Stimulated activated CD4-positive, alpha-beta T cell treated with anti-CD3 and anti-CD28 coated beads, Interleukin-4, amount 100 ng/mL, for 48 hours (primary cell): ENCODE results near the gene FBXW10.
A peak's percentile ranks its signal among the peaks of the same experiment; 100 is the strongest.
"Not testable (repeated sequence)": the region's sequence is repeated elsewhere in the genome, so short reads cannot be mapped to it uniquely, and the experiment has no call there.

Source experiments
- DNase-seq, 2 donors: peaks; one replicate each; pipeline ENCODE4 v3.0.0-alpha.2; 2020; ENCODE audit warnings: low read depth in 2 of 2

FBXW10 gene

GRCh38 chr17:18753829-18754409, 10.1 kb downstream of the FBXW10 start:
- DNase-seq, result not testable (repeated sequence)

GRCh38 chr17:18755969-18756368, 12.1 kb downstream of the FBXW10 start:
- not testable (repeated sequence) for DNase-seq

GRCh38 chr17:18757368-18758044, 13.7 kb downstream of the FBXW10 start:
- not testable (repeated sequence) for DNase-seq

- not testable (repeated sequence) for DNase-seq
Observed at GRCh38 chr17:18758344-18758743, 14.5 kb downstream of the FBXW10 start.

- not testable (repeated sequence) for DNase-seq
Observed at GRCh38 chr17:18760221-18760620, 16.4 kb downstream of the FBXW10 start.

- DNase-seq, result not testable (repeated sequence)
Observed at GRCh38 chr17:18770572-18770971, 26.7 kb downstream of the FBXW10 start.

GRCh38 chr17:18771066-18771465, 27.2 kb downstream of the FBXW10 start:
- not testable (repeated sequence) for DNase-seq

- no peak for DNase-seq
Observed at GRCh38 chr17:18772471-18772870, 28.6 kb downstream of the FBXW10 start.

- DNase-seq, result peak; percentile 97 to 98
Observed at GRCh38 chr17:18780991-18781718, 37.3 kb downstream of the FBXW10 start, which contains the start of gene TVP23B. Gene TVP23B, plus strand, starts transcription at chr17:18781183. Its CDS starts 111 bp downstream, at chr17:18781294.

- not testable (repeated sequence) for DNase-seq
Observed at GRCh38 chr17:18781805-18782204, 38.0 kb downstream of the FBXW10 start.

GRCh38 chr17:18785933-18786332, 42.1 kb downstream of the FBXW10 start:
- DNase-seq, result not testable (repeated sequence)

GRCh38 chr17:18786890-18787289, 43.0 kb downstream of the FBXW10 start:
- DNase-seq, result not testable (repeated sequence)

GRCh38 chr17:18791402-18791801, 47.5 kb downstream of the FBXW10 start:
- not testable (repeated sequence) for DNase-seq

- not testable (repeated sequence) for DNase-seq
Observed at GRCh38 chr17:18794841-18795240, 51.0 kb downstream of the FBXW10 start.

- not testable (repeated sequence) for DNase-seq
Observed at GRCh38 chr17:18796887-18797286, 53.0 kb downstream of the FBXW10 start.

GRCh38 chr17:18803458-18804245, 59.8 kb downstream of the FBXW10 start:
- not testable (repeated sequence) for DNase-seq

GRCh38 chr17:18815924-18816323, 72.1 kb downstream of the FBXW10 start:
- DNase-seq, result not testable (repeated sequence)

GRCh38 chr17:18816489-18817371, 72.9 kb downstream of the FBXW10 start:
- peak in 1 of 2 donors; percentile 23 for DNase-seq

- not testable (repeated sequence) for DNase-seq
Observed at GRCh38 chr17:18821430-18821829, 77.6 kb downstream of the FBXW10 start.

GRCh38 chr17:18827613-18828012, 83.8 kb downstream of the FBXW10 start:
- not testable (repeated sequence) for DNase-seq
